Measurements from ENCODE around the gene ERI3. TPM values are rescaled to one million over a fixed set of nuclear protein-coding genes. Genes with fewer than 3 reads are reported as not detected.

The ERI3 gene
- total and polyA plus RNA-seq, 10 of the 15 experiments (the other 5 are each of a cell fraction or from before 2014, with no cell fraction given), result 20.6 to 90.4 (median 41.2) TPM

GRCh38 chr1:44218503-44219300, 136.4 kb downstream of the ERI3 start:
- ChIA-PET SMC1A (ENCODE audit: uncharacterized antibody, unreplicated experiment) (interaction anchor here (1.0 to 2.3 kb wide), 6 partner anchors 7 to 160 kb away, joined by 4 to 10 read pairs (median 6); no protein-coding TSS in a partner anchor), POLR2A (interaction anchor here (0.6 to 1.3 kb wide), 3 partner anchors 38 to 1272 kb away, joined by 3 read pairs; no protein-coding TSS in a partner anchor), RAD21 (ENCODE audit: unreplicated experiment) (interaction anchor here (1.4 to 1.5 kb wide), 2 partner anchors 97 to 103 kb away, joined by 7 to 10 read pairs; no protein-coding TSS in a partner anchor), CTCF (interaction anchor here (0.8 to 3.0 kb wide), 20 partner anchors 9 to 434 kb away, joined by 3 to 24 read pairs (median 5); no protein-coding TSS in a partner anchor)
- no peak for TF ChIP-seq ATF7 (IDR thresholded peaks at IDR 0.05; ENCODE audit: low read depth)
- peak; percentile 28; the same call in 1 of the 2 replicates for TF ChIP-seq POLR2A (IDR thresholded peaks at IDR 0.05; ENCODE audit: low read depth, low read length)
- in situ Hi-C loops (cut with MboI) (no loop called here), intact Hi-C loops (cut with micrococcal nuclease; ENCODE audit: unreplicated experiment) (loop anchor here (10.0 kb wide), 1 partner anchor 436 kb away; no protein-coding TSS in a partner anchor)
- Histone ChIP-seq H3K4me3 (no peak overlapping the region), H3K36me3 (ENCODE audit: control insufficient read depth in 2 of 2, insufficient read depth in 2 of 2, low read length in 1 of 2) (peaks cover 16 to 24% of the 10 kb centered on the region in 2 experiments; a peak in 3 of 4 replicates), H3K27ac (ENCODE audit: control insufficient read depth, insufficient read depth) (no peak overlapping the region), H4K20me1 (ENCODE audit: control insufficient read depth, insufficient read depth) (no peaks in the 10 kb centered on the region), H3K9ac (ENCODE audit: control insufficient read depth, insufficient read depth, low read length) (no peak overlapping the region), H3K79me2 (ENCODE audit: control insufficient read depth, insufficient read depth, low read length) (peaks cover 4% of the 10 kb centered on the region), H3K9me3 (replicated peaks; ENCODE audit: control insufficient read depth, insufficient read depth, low read length) (no peaks in the 10 kb centered on the region), H3K4me1 (ENCODE audit: control insufficient read depth, insufficient read depth, low read length) (peaks cover 7% of the 10 kb centered on the region), H3K4me2 (ENCODE audit: control insufficient read depth, insufficient read depth) (no peak overlapping the region), H2AFZ (ENCODE audit: control insufficient read depth, low read depth, low read length) (no peak overlapping the region), H3K27me3 (replicated peaks in 1 of 2; ENCODE audit: control insufficient read depth in 2 of 2, insufficient read depth in 2 of 2, low read length in 1 of 2) (no peaks in the 10 kb centered on the region)
- ATAC-seq (no peak), DNase-seq (ENCODE audit: low read depth, low spot score) (no peak), FAIRE-seq (no peak)
- 88% methylated on average over 24 of the region's 24 CpGs for WGBS (ENCODE audit: insufficient coverage, insufficient replicate concordance, low lambda C conversion rate, missing lambda C conversion rate)
- BruUV-seq (replicated peaks), result no TSS peak

GRCh38 chr1:44217809-44218410, 137.1 kb downstream of the ERI3 start:
- Histone ChIP-seq H3K9ac (ENCODE audit: control insufficient read depth, insufficient read depth, low read length) (no peak overlapping the region), H3K4me3 (no peak overlapping the region), H4K20me1 (ENCODE audit: control insufficient read depth, insufficient read depth) (no peaks in the 10 kb centered on the region), H3K27me3 (replicated peaks in 1 of 2; ENCODE audit: control insufficient read depth in 2 of 2, insufficient read depth in 2 of 2, low read length in 1 of 2) (no peaks in the 10 kb centered on the region), H2AFZ (ENCODE audit: control insufficient read depth, low read depth, low read length) (no peak overlapping the region), H3K36me3 (ENCODE audit: control insufficient read depth in 2 of 2, insufficient read depth in 2 of 2, low read length in 1 of 2) (peaks cover 16 to 24% of the 10 kb centered on the region in 2 experiments; a peak in 3 of 4 replicates), H3K4me1 (ENCODE audit: control insufficient read depth, insufficient read depth, low read length) (peaks cover 7% of the 10 kb centered on the region), H3K27ac (ENCODE audit: control insufficient read depth, insufficient read depth) (no peak overlapping the region), H3K79me2 (ENCODE audit: control insufficient read depth, insufficient read depth, low read length) (peaks cover 9% of the 10 kb centered on the region), H3K4me2 (ENCODE audit: control insufficient read depth, insufficient read depth) (no peak overlapping the region), H3K9me3 (replicated peaks; ENCODE audit: control insufficient read depth, insufficient read depth, low read length) (no peaks in the 10 kb centered on the region)
- ChIA-PET SMC1A (ENCODE audit: uncharacterized antibody, unreplicated experiment) (interaction anchor here (0.6 to 2.3 kb wide), 16 partner anchors 8 to 435 kb away, joined by 3 to 10 read pairs (median 4); no protein-coding TSS in a partner anchor), RAD21 (ENCODE audit: unreplicated experiment) (interaction anchor here (0.7 to 1.5 kb wide), 12 partner anchors 10 to 434 kb away, joined by 3 to 10 read pairs (median 4); no protein-coding TSS in a partner anchor), POLR2A (interaction anchor here (0.6 to 1.3 kb wide), 2 partner anchors 39 to 1271 kb away, joined by 3 read pairs; no protein-coding TSS in a partner anchor), CTCF (interaction anchor here (0.6 to 3.0 kb wide), 36 partner anchors 9 to 582 kb away, joined by 3 to 24 read pairs (median 5); no protein-coding TSS in a partner anchor)
- intact Hi-C loops (cut with micrococcal nuclease; ENCODE audit: unreplicated experiment) (loop anchor here (1.0 to 10.0 kb wide), 3 partner anchors 100 to 437 kb away; no protein-coding TSS in a partner anchor), in situ Hi-C loops (cut with MboI) (no loop called here)
- DNase-seq (ENCODE audit: low read depth, low spot score) (peak; percentile 7), FAIRE-seq (peak; percentile 82), ATAC-seq (peak; percentile 75)
- TF ChIP-seq HDGF (IDR thresholded peaks at IDR 0.05) (no peak), CTCF (IDR thresholded peaks at IDR 0.05 in 2 of 3, conservative IDR thresholded peaks at IDR 0.05 in 1 of 3; ENCODE audit: control insufficient read depth in 2 of 3, extremely low read depth in 1 of 3, insufficient read depth in 1 of 3, low read depth in 3 of 3, low read length in 3 of 3) (peak; percentile 91 to 94 (median 92)), SMC3 (IDR thresholded peaks at IDR 0.05; ENCODE audit: borderline replicate concordance, low read length) (peak; percentile 67), RAD21 (IDR thresholded peaks at IDR 0.05; ENCODE audit: insufficient read depth, low read depth, low read length) (peak; percentile 73), EP300 (IDR thresholded peaks at IDR 0.05; ENCODE audit: borderline replicate concordance in 1 of 2, control insufficient read depth in 1 of 2, low read depth in 2 of 2, low read length in 2 of 2) (no peak), YY1 (IDR thresholded peaks at IDR 0.05; ENCODE audit: low read depth, low read length) (0 out of 2 replicates have a peak, but pooled peaks have one; percentile 26), CREM (IDR thresholded peaks at IDR 0.05; ENCODE audit: low read depth) (no peak)
- no TSS peak for BruUV-seq (replicated peaks)
- WGBS (ENCODE audit: insufficient coverage, insufficient replicate concordance, low lambda C conversion rate, missing lambda C conversion rate), result 70% methylated on average over 4 of the region's 4 CpGs

Measured in GM12878 (cell line).